ENCODE data around the gene BID. TPM values are rescaled to one million over a fixed set of nuclear protein-coding genes. Genes with fewer than 3 reads are reported as not detected.
A peak's percentile ranks its signal among the peaks of the same experiment; 100 is the strongest.

Gene BID
- total RNA-seq, 1 experiment from 2014 or later, result 23.2 TPM

DNA sequence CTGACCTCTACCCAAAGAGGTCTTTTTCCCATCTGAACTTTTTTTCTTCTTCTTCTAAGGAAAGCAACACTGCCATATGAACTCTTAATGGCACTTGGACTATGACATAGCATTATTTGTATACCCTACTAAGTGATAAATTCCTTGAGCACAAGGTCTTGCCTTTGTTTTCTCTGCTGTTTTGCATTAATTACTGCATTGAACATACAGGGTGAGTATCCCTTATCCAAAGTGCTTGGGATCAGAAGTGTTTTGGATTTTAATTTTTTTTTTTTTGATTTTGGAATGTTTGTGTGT is 48.8 kb downstream of the BID start:
- no peak overlapping the region for H2BK20ac ChIP-seq (ENCODE audit: low read depth, low read length, poor library complexity, severe bottlenecking)
- H3K4ac ChIP-seq (ENCODE audit: low read depth, low read length), result no peak overlapping the region
- no peak overlapping the region for H2AK5ac ChIP-seq (ENCODE audit: insufficient read length, low read length)
- peak overlapping the region in 1 of 3 experiments; percentile 2; a peak in 1 of 7 replicates for H3K27ac Mint-ChIP-seq
- H3K9ac ChIP-seq (ENCODE audit: extremely low read depth, insufficient read length, low read length), result no peak overlapping the region
- H3K18ac ChIP-seq (ENCODE audit: insufficient read length, low read depth, low read length), result no peak overlapping the region
- no peak overlapping the region for H2BK15ac ChIP-seq (ENCODE audit: low read depth, low read length)
- H3K79me2 ChIP-seq (ENCODE audit: insufficient read depth, low read length), result no peaks in the 10 kb centered on the region
- H4K8ac ChIP-seq (replicated peaks; ENCODE audit: insufficient read length, low read depth, low read length), result no peak overlapping the region
- H3K4me2 ChIP-seq (ENCODE audit: insufficient read depth, insufficient read length, low read length), result no peak overlapping the region
- H4K91ac ChIP-seq (ENCODE audit: insufficient read length, low read depth, low read length), result no peak overlapping the region
- H3K4me1 Mint-ChIP-seq, result no peaks in the 10 kb centered on the region
- no peaks in the 10 kb centered on the region for H4K20me1 ChIP-seq (ENCODE audit: control insufficient read depth, insufficient read depth, insufficient read length)
- H3K23me2 ChIP-seq (ENCODE audit: insufficient read length, low read depth, low read length, poor library complexity, severe bottlenecking), result no peaks in the 10 kb centered on the region
- H3T11ph ChIP-seq (ENCODE audit: low read length), result no peak overlapping the region
- H3K14ac ChIP-seq (ENCODE audit: insufficient read depth, low read length), result no peak overlapping the region
- H3K4me3 Mint-ChIP-seq, result no peak overlapping the region
- no peak overlapping the region for H4K5ac ChIP-seq (ENCODE audit: insufficient read length, low read depth, low read length)
- no peaks in the 10 kb centered on the region for H3K27me3 ChIP-seq (ENCODE audit: insufficient read depth, low read length)
- no peak overlapping the region for H2AFZ ChIP-seq (ENCODE audit: low read length)
- H2BK120ac ChIP-seq (ENCODE audit: low read depth, low read length, poor library complexity, severe bottlenecking), result no peak overlapping the region
- H3K27ac ChIP-seq (ENCODE audit: insufficient read length, low read depth, low read length), result no peak overlapping the region
- peaks cover 6 to 24% (median 19%) of the 10 kb centered on the region in 3 experiments; a peak in 6 of 7 replicates for H3K36me3 Mint-ChIP-seq (ENCODE audit: insufficient read depth in 1 of 3, low read depth in 3 of 3)
- H3K27me3 Mint-ChIP-seq (ENCODE audit: low read depth), result no peaks in the 10 kb centered on the region
- no peak overlapping the region for H2BK5ac ChIP-seq (ENCODE audit: insufficient read length, low read length)
- no peaks in the 10 kb centered on the region for H3K79me1 ChIP-seq (ENCODE audit: insufficient read depth, low read depth, low read length, poor library complexity, severe bottlenecking)
- no peak overlapping the region for H2BK12ac ChIP-seq (ENCODE audit: insufficient read length, low read depth, low read length)
- H3K23ac ChIP-seq (ENCODE audit: insufficient read length, low read depth, low read length), result no peak overlapping the region
- H3K9me3 ChIP-seq (ENCODE audit: control insufficient read depth, low read depth, low read length), result no peaks in the 10 kb centered on the region
- no peak overlapping the region for H3K56ac ChIP-seq (ENCODE audit: insufficient read length, low read depth, low read length)
- H3K9me3 Mint-ChIP-seq, result no peaks in the 10 kb centered on the region
- no peaks in the 10 kb centered on the region for H3K4me1 ChIP-seq (ENCODE audit: insufficient read depth, low read length)
- no peak for DNase-seq
- TF ChIP-seq, protein P1, sequence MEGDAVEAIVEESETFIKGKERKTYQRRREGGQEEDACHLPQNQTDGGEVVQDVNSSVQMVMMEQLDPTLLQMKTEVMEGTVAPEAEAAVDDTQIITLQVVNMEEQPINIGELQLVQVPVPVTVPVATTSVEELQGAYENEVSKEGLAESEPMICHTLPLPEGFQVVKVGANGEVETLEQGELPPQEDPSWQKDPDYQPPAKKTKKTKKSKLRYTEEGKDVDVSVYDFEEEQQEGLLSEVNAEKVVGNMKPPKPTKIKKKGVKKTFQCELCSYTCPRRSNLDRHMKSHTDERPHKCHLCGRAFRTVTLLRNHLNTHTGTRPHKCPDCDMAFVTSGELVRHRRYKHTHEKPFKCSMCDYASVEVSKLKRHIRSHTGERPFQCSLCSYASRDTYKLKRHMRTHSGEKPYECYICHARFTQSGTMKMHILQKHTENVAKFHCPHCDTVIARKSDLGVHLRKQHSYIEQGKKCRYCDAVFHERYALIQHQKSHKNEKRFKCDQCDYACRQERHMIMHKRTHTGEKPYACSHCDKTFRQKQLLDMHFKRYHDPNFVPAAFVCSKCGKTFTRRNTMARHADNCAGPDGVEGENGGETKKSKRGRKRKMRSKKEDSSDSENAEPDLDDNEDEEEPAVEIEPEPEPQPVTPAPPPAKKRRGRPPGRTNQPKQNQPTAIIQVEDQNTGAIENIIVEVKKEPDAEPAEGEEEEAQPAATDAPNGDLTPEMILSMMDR (conservative IDR thresholded peaks at IDR 0.05), result no peak

All from H9 (cell line).